Endothelial cell of umbilical vein (primary cell): ENCODE data around the gene COL21A1.

Experiments used
- CTCF ChIP-seq, 2 donors: IDR thresholded peaks; 1 replicate in 1 of 2; 2 replicates in 1 of 2; pipeline ENCODE4 v1.5.1; 2011; ENCODE audit warnings: low read length in 2 of 2, mild to moderate bottlenecking in 2 of 2, moderate library complexity in 2 of 2, control low read depth in 1 of 2, inconsistent platforms in 1 of 2, low read depth in 1 of 2; ENCODE audit not compliant: insufficient read depth in 1 of 2; ENCODE audit errors: extremely low read depth in 1 of 2
- EZH2 ChIP-seq: IDR thresholded peaks from 2 replicates; pipeline ENCODE4 v1.6.1; 2012; ENCODE audit warnings: borderline replicate concordance, low read depth, mild to moderate bottlenecking, moderate library complexity, low read length, inconsistent platforms; ENCODE audit not compliant: severe bottlenecking
- GATA2 ChIP-seq: IDR thresholded peaks from 2 replicates; pipeline ENCODE4 v1.7.0; 2011; ENCODE audit warnings: low read depth, mild to moderate bottlenecking, moderate library complexity, mixed read lengths, low read length; ENCODE audit not compliant: insufficient read length, insufficient read depth
- MAX ChIP-seq: IDR thresholded peaks from 2 replicates; pipeline ENCODE4 v1.6.1; 2011; ENCODE audit not compliant: insufficient read depth, insufficient read length
- MYC ChIP-seq: IDR thresholded peaks from one replicate; pipeline ENCODE4 v1.6.1; 2011; ENCODE audit warnings: mild to moderate bottlenecking, low read depth, low read length
- POLR2A ChIP-seq: IDR thresholded peaks from 2 replicates; pipeline ENCODE4 v1.6.1; 2012; ENCODE audit warnings: low read depth, mild to moderate bottlenecking, control low read depth, low read length
- POLR2AphosphoS5 ChIP-seq: IDR thresholded peaks from 2 replicates; pipeline ENCODE4 v1.6.1; 2012; ENCODE audit warnings: low read depth, mild to moderate bottlenecking, control low read depth, low read length, moderate library complexity; ENCODE audit not compliant: insufficient read depth

- TF ChIP-seq CTCF (IDR thresholded peaks at IDR 0.05; ENCODE audit: extremely low read depth in 1 of 2, insufficient read depth in 1 of 2, low read depth in 1 of 2, low read length in 2 of 2) (no peak), GATA2 (no peak), MYC (no peak), EZH2 (no peak), MAX (no peak), POLR2AphosphoS5 (no peak), POLR2A (no peak)
Observed at GRCh38 chr6:56152611-56153010, 94.8 kb downstream of the COL21A1 start.
